SK-N-SH (cell line): ENCODE results near the gene TTLL12. TPM values are rescaled to one million over a fixed set of nuclear protein-coding genes. Genes with fewer than 3 reads are reported as not detected.

Experiments used
- CTCF ChIA-PET: fragments of 300-600, 350-600 bp; formaldehyde crosslinking; extraction: SDS; loops from one replicate; lab custom pipeline; 2021; lab: Yijun Ruan, JAX
- POLR2A ChIA-PET: fragments of 350-600 bp; sonication (Branson Sonifier 250); formaldehyde crosslinking; extraction: SDS; loops from one replicate; lab custom pipeline; 2020; ENCODE audit warnings: antibody characterized with exemption, inconsistent platforms; lab: Yijun Ruan, JAX
- DNase-seq: peaks from one replicate; pipeline ENCODE4 v3.0.0; 2012
- H2AFZ ChIP-seq: fragments of 200-600 bp; sonication (generic); 2 replicates; pipeline ENCODE4 v1.8.1; 2016; ENCODE audit warnings: antibody characterized with exemption, mild to moderate bottlenecking, low read depth
- H3F3A ChIP-seq: fragments of 200-600 bp; sonication (generic); replicated peaks from 2 replicates; pipeline ENCODE3; 2016; ENCODE audit warnings: antibody characterized with exemption, mild to moderate bottlenecking; ENCODE audit not compliant: insufficient read depth
- H3K27ac ChIP-seq, 2 experiments: fragments of 200-500 bp in 1 of 2; fragments of 200-600 bp in 1 of 2; sonication (Bioruptor generic) in 1 of 2; sonication (generic), shearing (Covaris generic) in 1 of 2; 2 replicates each; pipeline versions ENCODE4 v1.5.1 to v1.6.1; 2014 to 2016; ENCODE audit warnings: low read depth in 2 of 2, inconsistent platforms in 1 of 2, low read length in 1 of 2, mild to moderate bottlenecking in 1 of 2, mixed read lengths in 1 of 2
- H3K27me3 ChIP-seq: fragments of 200-600 bp; sonication (generic), shearing (Covaris generic); 2 replicates; pipeline ENCODE4 v1.6.1; 2016; ENCODE audit warnings: mixed run types; ENCODE audit not compliant: insufficient read depth
- H3K36me3 ChIP-seq, 2 experiments: fragments of 200-500 bp in 1 of 2; fragments of 200-600 bp in 1 of 2; sonication (Bioruptor generic) in 1 of 2; sonication (generic) in 1 of 2; replicated peaks in 1 of 2; 2 replicates each; pipeline versions ENCODE3 to v1.5.1; 2014 to 2016; ENCODE audit warnings: low read length in 1 of 2, mild to moderate bottlenecking in 1 of 2; ENCODE audit not compliant: insufficient read depth in 2 of 2, control insufficient read depth in 1 of 2
- H3K4me1 ChIP-seq, 2 experiments: fragments of 200-500 bp in 1 of 2; fragments of 200-600 bp in 1 of 2; sonication (Bioruptor generic) in 1 of 2; sonication (generic), shearing (Covaris generic) in 1 of 2; 2 replicates each; pipeline versions ENCODE4 v1.5.1 to v1.6.1; 2014 to 2016; ENCODE audit warnings: low read depth in 1 of 2, low read length in 1 of 2, mixed run types in 1 of 2; ENCODE audit not compliant: insufficient read depth in 2 of 2, control insufficient read depth in 1 of 2
- H3K4me2 ChIP-seq: fragments of 200-600 bp; sonication (generic), shearing (Covaris generic); 2 replicates; pipeline ENCODE4 v1.6.1; 2017; ENCODE audit warnings: mixed run types
- H3K4me3 ChIP-seq, 2 experiments: fragments of 200-500 bp in 1 of 2; fragments of 200-600 bp in 1 of 2; sonication (Bioruptor generic) in 1 of 2; sonication (generic), shearing (Covaris generic) in 1 of 2; 2 replicates each; pipeline versions ENCODE4 v1.5.1 to v1.8.1; 2014 to 2016; ENCODE audit warnings: low read depth in 2 of 2, inconsistent platforms in 1 of 2, low read length in 1 of 2, mild to moderate bottlenecking in 1 of 2, mixed read lengths in 1 of 2, moderate library complexity in 1 of 2
- H3K79me2 ChIP-seq: fragments of 200-600 bp; sonication (generic); 2 replicates; pipeline ENCODE4 v1.8.1; 2017; ENCODE audit warnings: mild to moderate bottlenecking; ENCODE audit not compliant: insufficient read depth
- H3K9ac ChIP-seq: fragments of 200-600 bp; sonication (generic); 2 replicates; pipeline ENCODE4 v1.6.1; 2017; ENCODE audit warnings: mixed run types
- H3K9me2 ChIP-seq: fragments of 200-600 bp; sonication (generic); 2 replicates; pipeline ENCODE4 v1.6.1; 2017; ENCODE audit warnings: mixed run types
- H3K9me3 ChIP-seq: fragments of 200-600 bp; sonication (generic); 2 replicates; pipeline ENCODE4 v1.6.1; 2017; ENCODE audit warnings: mixed run types, mild to moderate bottlenecking, moderate library complexity
- H4K20me1 ChIP-seq: fragments of 200-600 bp; sonication (generic); 2 replicates; pipeline ENCODE4 v1.6.1; 2017; ENCODE audit warnings: mild to moderate bottlenecking, mixed run types; ENCODE audit not compliant: insufficient read depth
- CHD2 ChIP-seq: fragments of 150-350 bp; IDR thresholded peaks from 2 replicates; pipeline ENCODE4 v1.6.1; 2018; ENCODE audit warnings: low read length; ENCODE audit not compliant: partially characterized antibody
- EP300 ChIP-seq, 2 experiments: IDR thresholded peaks; 2 replicates each; pipeline versions ENCODE4 v1.4.0 to v1.6.1; 2012; ENCODE audit warnings: borderline replicate concordance in 1 of 2, low read depth in 1 of 2, low read length in 1 of 2
- EZH2phosphoT487 ChIP-seq: fragments of 200-600 bp; sonication (generic); IDR thresholded peaks from 2 replicates; pipeline ENCODE4 v1.6.1; 2017; ENCODE audit warnings: low read depth, mixed run types, mild to moderate bottlenecking, antibody characterized with exemption, moderate library complexity, borderline replicate concordance
- FOSL2 ChIP-seq: IDR thresholded peaks from 2 replicates; pipeline ENCODE4 v1.4.0; 2012; ENCODE audit warnings: low read depth, mild to moderate bottlenecking, moderate library complexity, borderline replicate concordance
- FOXM1 ChIP-seq: IDR thresholded peaks from 2 replicates; pipeline ENCODE4 v1.4.0; 2012; ENCODE audit warnings: low read depth, mild to moderate bottlenecking
- IRF3 ChIP-seq: fragments of 150-350 bp; IDR thresholded peaks from 2 replicates; pipeline ENCODE4 v1.6.1; 2016; ENCODE audit warnings: mild to moderate bottlenecking, low read depth, low read length
- MAX ChIP-seq: IDR thresholded peaks from 2 replicates; pipeline ENCODE4 v1.4.0; 2012; ENCODE audit warnings: low read depth
- MXI1 ChIP-seq: IDR thresholded peaks from 2 replicates; pipeline ENCODE4 v1.6.1; 2012; ENCODE audit warnings: mild to moderate bottlenecking, low read depth, low read length, improper control_type of control experiment
- NFIC ChIP-seq: IDR thresholded peaks from 2 replicates; pipeline ENCODE4 v1.4.0; 2012; ENCODE audit warnings: borderline replicate concordance
- RCOR1 ChIP-seq: fragments of 150-350 bp; IDR thresholded peaks from 2 replicates; pipeline ENCODE4 v1.6.1; 2017; ENCODE audit warnings: antibody characterized with exemption, low read length
- RFX5 ChIP-seq: IDR thresholded peaks from 2 replicates; pipeline ENCODE4 v1.6.1; 2012; ENCODE audit warnings: mild to moderate bottlenecking, improper control_type of control experiment, low read length
- TEAD4 ChIP-seq: IDR thresholded peaks from 2 replicates; pipeline ENCODE4 v1.4.0; 2012; ENCODE audit warnings: mild to moderate bottlenecking, borderline replicate concordance; ENCODE audit not compliant: insufficient read depth
- USF1 ChIP-seq: IDR thresholded peaks from 2 replicates; pipeline ENCODE4 v1.4.0; 2012; ENCODE audit warnings: low read depth, borderline replicate concordance
- YY1 ChIP-seq: IDR thresholded peaks from 2 replicates; pipeline ENCODE4 v1.4.0; 2012; ENCODE audit warnings: low read depth, mild to moderate bottlenecking
- WGBS: methylation state at CpG from one replicate; pipeline ENCODE4 v1.1.6; 2017; ENCODE audit warnings: low lambda C conversion rate; 5-methylcytosine and 5-hydroxymethylcytosine counted together
- polyA plus RNA-seq, 3 experiments: library from polyadenylated mRNA; depleted of rRNA; stranded (reverse); fragments of >200 nt; gene quantifications; 2 replicates each; pipeline ENCODE4 v1.2.3, GENCODE V29; 2012

TTLL12 gene
- polyA plus RNA-seq, 1 of the 3 experiments (the other 2 are of a cell fraction), result 11.5 TPM

GRCh38 chr22:43153899-43154298, 33.0 kb downstream of the TTLL12 start:
- CTCF ChIA-PET, result no interaction called here
- peaks cover 4% of the 10 kb centered on the region; the same call in 1 of the 2 replicates for H4K20me1 ChIP-seq
- POLR2A ChIA-PET, result no interaction called here
- no peaks in the 10 kb centered on the region for H3K9me2 ChIP-seq
- no peak for DNase-seq
- H3K9me3 ChIP-seq, result no peaks in the 10 kb centered on the region
- 80% methylated on average over 8 of the region's 9 CpGs for WGBS
- H3K27ac ChIP-seq, result no peak overlapping the region
- no peaks in the 10 kb centered on the region for H3K27me3 ChIP-seq
- no peak overlapping the region for H2AFZ ChIP-seq
- TF ChIP-seq FOXM1, result no peak
- TF ChIP-seq RFX5, result no peak
- TF ChIP-seq NFIC, result no peak
- no peak for TF ChIP-seq TEAD4
- TF ChIP-seq RCOR1, result no peak
- no peak for TF ChIP-seq USF1
- no peak for TF ChIP-seq EZH2phosphoT487
- no peak for TF ChIP-seq EP300 (IDR thresholded peaks at IDR 0.05; ENCODE audit: borderline replicate concordance in 1 of 2, low read depth in 1 of 2, low read length in 1 of 2)
- TF ChIP-seq YY1, result no peak
- no peak for TF ChIP-seq IRF3
- TF ChIP-seq CHD2, result no peak
- peaks cover 42% of the 10 kb centered on the region for H3K79me2 ChIP-seq
- no peaks in the 10 kb centered on the region for H3F3A ChIP-seq
- H3K4me3 ChIP-seq, result no peak overlapping the region
- no peak overlapping the region for H3K9ac ChIP-seq
- no peaks in the 10 kb centered on the region for H3K36me3 ChIP-seq
- H3K4me2 ChIP-seq, result no peak overlapping the region
- H3K4me1 ChIP-seq, result peaks cover 0 to 2% of the 10 kb centered on the region in 2 experiments; a peak in 1 of 4 replicates

- H3K36me3 ChIP-seq, result no peaks in the 10 kb centered on the region
- H3K9me2 ChIP-seq, result no peaks in the 10 kb centered on the region
- peak; percentile 68 for DNase-seq
- peak overlapping the region; percentile 46 to 79 for H3K27ac ChIP-seq
- H3K9ac ChIP-seq, result peak overlapping the region; percentile 71
- peak overlapping the region; percentile 59 to 60 for H3K4me3 ChIP-seq
- H3K79me2 ChIP-seq, result peaks cover 34% of the 10 kb centered on the region
- H2AFZ ChIP-seq, result no peak overlapping the region
- H3K27me3 ChIP-seq, result no peaks in the 10 kb centered on the region
- H3K9me3 ChIP-seq, result no peaks in the 10 kb centered on the region
- H4K20me1 ChIP-seq, result peaks cover 4% of the 10 kb centered on the region; the same call in 1 of the 2 replicates
- H3K4me1 ChIP-seq, result peaks cover 0 to 2% of the 10 kb centered on the region in 2 experiments; a peak in 1 of 4 replicates
- peak overlapping the region; percentile 89 for H3K4me2 ChIP-seq
- ChIA-PET POLR2A (no interaction called here), CTCF (no interaction called here)
- no peaks in the 10 kb centered on the region for H3F3A ChIP-seq
- TF ChIP-seq FOSL2 (no peak), MAX (0 out of 2 replicates have a peak, but pooled peaks have one; percentile 20), MXI1 (peak; percentile 78)
- WGBS, result 9% methylated on average over 6 of the region's 22 CpGs
These were observed 34.4 kb downstream of the TTLL12 start for GRCh38 chr22:43152357-43153071.
